ENCODE measurements around the gene H6PD.

H6PD gene

GRCh38 chr1:9317072-9317471 lies 82.5 kb downstream of the H6PD start:
- no peak for DNase-seq (ENCODE audit: low read depth)

GRCh38 chr1:9317591-9318417 lies 83.2 kb downstream of the H6PD start:
- DNase-seq (ENCODE audit: low read depth): no peak

- no peak for DNase-seq (ENCODE audit: low read depth)
These were observed 84.7 kb downstream of the H6PD start for GRCh38 chr1:9319208-9319788.

GRCh38 chr1:9319789-9320519 lies 85.4 kb downstream of the H6PD start:
- DNase-seq (ENCODE audit: low read depth): no peak
